Measurements from ENCODE around the gene THSD4. TPM values are rescaled to one million over a fixed set of nuclear protein-coding genes. Genes with fewer than 3 reads are reported as not detected.

Gene THSD4
- total RNA-seq, 2 experiments from 2014 or later, result not detected

DNA sequence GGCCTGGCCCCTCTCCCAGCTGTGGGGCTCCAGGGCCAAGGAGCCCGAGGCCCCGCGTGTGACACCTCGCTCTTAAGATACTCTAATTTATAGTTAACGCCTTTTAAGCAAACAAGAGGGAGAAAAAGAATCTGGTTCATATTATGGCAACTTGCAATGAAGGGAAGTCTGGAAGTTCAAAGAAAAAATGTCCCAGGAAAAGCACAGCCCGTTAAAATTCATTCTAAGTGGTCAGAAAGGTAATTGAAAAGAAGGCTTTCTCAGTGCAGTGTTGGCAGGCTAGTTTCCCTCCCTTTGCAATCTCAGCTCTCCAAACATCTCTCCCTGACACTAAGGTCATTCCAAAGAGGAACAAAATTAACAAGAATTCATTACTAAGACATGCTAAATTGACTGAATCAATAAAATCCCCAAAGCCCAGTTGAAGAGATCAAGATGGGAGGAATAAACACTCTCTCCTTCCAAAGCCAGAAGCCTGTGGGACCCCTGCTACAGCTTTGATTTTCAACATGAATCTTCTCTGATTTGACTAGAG lies 339.3 kb downstream of the THSD4 start:
- ChIA-PET POLR2A (no interaction called here), CTCF (no interaction called here)
- Histone ChIP-seq H3K9me3 (ENCODE audit: control insufficient read depth in 1 of 2, insufficient read depth in 1 of 2, low read length in 2 of 2) (no peaks in the 10 kb centered on the region), H3K4me1 (ENCODE audit: insufficient read depth, low read length) (no peaks in the 10 kb centered on the region), H3K4me3 (ENCODE audit: low read length) (no peak overlapping the region), H3K27me3 (ENCODE audit: control insufficient read depth in 1 of 2, insufficient read depth in 2 of 2, low read length in 2 of 2) (peaks cover 0 to 4% of the 10 kb centered on the region in 2 experiments), H3K27ac (ENCODE audit: low read depth in 1 of 2, low read length in 2 of 2) (no peak overlapping the region), H3K36me3 (ENCODE audit: insufficient read depth, low read length) (no peaks in the 10 kb centered on the region)
- TF ChIP-seq, protein P1, sequence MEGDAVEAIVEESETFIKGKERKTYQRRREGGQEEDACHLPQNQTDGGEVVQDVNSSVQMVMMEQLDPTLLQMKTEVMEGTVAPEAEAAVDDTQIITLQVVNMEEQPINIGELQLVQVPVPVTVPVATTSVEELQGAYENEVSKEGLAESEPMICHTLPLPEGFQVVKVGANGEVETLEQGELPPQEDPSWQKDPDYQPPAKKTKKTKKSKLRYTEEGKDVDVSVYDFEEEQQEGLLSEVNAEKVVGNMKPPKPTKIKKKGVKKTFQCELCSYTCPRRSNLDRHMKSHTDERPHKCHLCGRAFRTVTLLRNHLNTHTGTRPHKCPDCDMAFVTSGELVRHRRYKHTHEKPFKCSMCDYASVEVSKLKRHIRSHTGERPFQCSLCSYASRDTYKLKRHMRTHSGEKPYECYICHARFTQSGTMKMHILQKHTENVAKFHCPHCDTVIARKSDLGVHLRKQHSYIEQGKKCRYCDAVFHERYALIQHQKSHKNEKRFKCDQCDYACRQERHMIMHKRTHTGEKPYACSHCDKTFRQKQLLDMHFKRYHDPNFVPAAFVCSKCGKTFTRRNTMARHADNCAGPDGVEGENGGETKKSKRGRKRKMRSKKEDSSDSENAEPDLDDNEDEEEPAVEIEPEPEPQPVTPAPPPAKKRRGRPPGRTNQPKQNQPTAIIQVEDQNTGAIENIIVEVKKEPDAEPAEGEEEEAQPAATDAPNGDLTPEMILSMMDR (IDR thresholded peaks at IDR 0.05), result no peak
- Mint-ChIP-seq H3K4me1 (ENCODE audit: low read depth) (no peaks in the 10 kb centered on the region), H3K4me3 (no peak overlapping the region), H3K27ac (no peak overlapping the region), H3K36me3 (ENCODE audit: low read depth) (no peaks in the 10 kb centered on the region), H3K27me3 (peaks cover 24% of the 10 kb centered on the region), H3K9me3 (no peaks in the 10 kb centered on the region)
- DNase-seq, result no peak
- intact Hi-C loops (cut with DNase I, micrococcal nuclease), result no loop called here
- no peak for ATAC-seq (ENCODE audit: poor library complexity)

DNA sequence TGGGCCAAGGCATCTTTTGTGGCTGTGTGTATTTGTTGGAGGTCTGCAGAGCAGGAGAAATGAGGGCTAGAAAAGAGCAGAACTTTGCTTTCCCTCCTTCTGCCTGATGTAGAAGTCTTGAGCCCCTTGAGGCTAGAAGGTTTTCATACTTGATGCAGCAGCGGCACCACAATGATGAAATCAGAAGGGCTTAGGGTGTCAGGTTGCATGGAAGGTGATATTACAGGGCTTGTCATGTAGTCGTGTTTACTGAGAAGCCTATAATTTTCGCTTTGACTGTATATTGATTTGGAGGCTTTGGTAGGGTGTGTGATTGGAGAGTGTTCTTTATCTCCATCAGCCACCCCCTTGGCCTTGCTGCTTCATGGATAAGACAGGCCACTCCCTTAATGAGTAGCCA lies 339.8 kb downstream of the THSD4 start:
- no peak for DNase-seq
- Histone ChIP-seq H3K36me3 (ENCODE audit: insufficient read depth, low read length) (no peaks in the 10 kb centered on the region), H3K27ac (ENCODE audit: low read depth in 1 of 2, low read length in 2 of 2) (no peak overlapping the region), H3K4me1 (ENCODE audit: insufficient read depth, low read length) (no peaks in the 10 kb centered on the region), H3K9me3 (ENCODE audit: control insufficient read depth in 1 of 2, insufficient read depth in 1 of 2, low read length in 2 of 2) (no peaks in the 10 kb centered on the region), H3K27me3 (ENCODE audit: control insufficient read depth in 1 of 2, insufficient read depth in 2 of 2, low read length in 2 of 2) (peaks cover 0 to 4% of the 10 kb centered on the region in 2 experiments), H3K4me3 (ENCODE audit: low read length) (no peak overlapping the region)
- Mint-ChIP-seq H3K27me3 (peaks cover 24% of the 10 kb centered on the region), H3K4me1 (ENCODE audit: low read depth) (no peaks in the 10 kb centered on the region), H3K36me3 (ENCODE audit: low read depth) (no peaks in the 10 kb centered on the region), H3K9me3 (no peaks in the 10 kb centered on the region), H3K27ac (no peak overlapping the region), H3K4me3 (no peak overlapping the region)
- TF ChIP-seq, protein P1 (IDR thresholded peaks at IDR 0.05), result no peak
- ChIA-PET POLR2A (no interaction called here), CTCF (no interaction called here)
- no peak for ATAC-seq (ENCODE audit: poor library complexity)
- intact Hi-C loops (cut with DNase I, micrococcal nuclease), result no loop called here

DNA sequence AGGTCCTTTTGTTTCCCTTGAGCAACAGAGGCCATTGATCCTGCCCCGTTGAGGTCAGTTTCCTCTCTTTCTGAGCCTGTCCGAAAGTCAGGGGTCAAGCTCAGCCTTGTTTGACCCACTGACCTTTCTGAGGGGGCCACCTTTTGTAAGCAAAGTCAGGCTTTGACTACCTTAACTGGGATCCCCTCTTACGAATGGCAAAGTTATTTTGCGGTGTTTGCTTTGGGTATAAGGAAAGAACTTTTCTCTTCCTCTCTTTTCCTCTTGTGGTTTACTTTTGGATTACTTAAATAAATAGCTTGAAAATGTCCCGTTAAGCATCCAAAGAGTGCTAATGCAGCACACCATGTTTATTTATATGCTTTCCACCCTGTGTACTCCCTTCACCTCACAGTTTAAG lies 340.6 kb downstream of the THSD4 start:
- H3K4me3 ChIP-seq (ENCODE audit: low read length), result no peak overlapping the region
- no peaks in the 10 kb centered on the region for H3K36me3 ChIP-seq (ENCODE audit: insufficient read depth, low read length)
- intact Hi-C loops (cut with DNase I, micrococcal nuclease), result no loop called here
- ChIA-PET CTCF (no interaction called here), POLR2A (no interaction called here)
- no peaks in the 10 kb centered on the region for H3K9me3 ChIP-seq (ENCODE audit: control insufficient read depth in 1 of 2, insufficient read depth in 1 of 2, low read length in 2 of 2)
- Mint-ChIP-seq H3K4me3 (no peak overlapping the region), H3K27me3 (peaks cover 24% of the 10 kb centered on the region), H3K4me1 (ENCODE audit: low read depth) (no peaks in the 10 kb centered on the region), H3K27ac (no peak overlapping the region), H3K36me3 (ENCODE audit: low read depth) (no peaks in the 10 kb centered on the region), H3K9me3 (no peaks in the 10 kb centered on the region)
- peaks cover 0 to 4% of the 10 kb centered on the region in 2 experiments for H3K27me3 ChIP-seq (ENCODE audit: control insufficient read depth in 1 of 2, insufficient read depth in 2 of 2, low read length in 2 of 2)
- DNase-seq, result no peak
- no peak overlapping the region for H3K27ac ChIP-seq (ENCODE audit: low read depth in 1 of 2, low read length in 2 of 2)
- TF ChIP-seq, protein P1 (IDR thresholded peaks at IDR 0.05), result no peak
- ATAC-seq (ENCODE audit: poor library complexity), result no peak
- no peaks in the 10 kb centered on the region for H3K4me1 ChIP-seq (ENCODE audit: insufficient read depth, low read length)

Data from CD4-positive, alpha-beta T cell (primary cell).